Measurements from ENCODE around the gene RAB4A. TPM values are rescaled to one million over a fixed set of nuclear protein-coding genes. Genes with fewer than 3 reads are reported as not detected.

Gene RAB4A
- total and polyA plus RNA-seq, 10 of the 15 experiments (the other 5 are each of a cell fraction or from before 2014, with no cell fraction given) = 4.0 to 35.8 (median 17.7) TPM

DNA sequence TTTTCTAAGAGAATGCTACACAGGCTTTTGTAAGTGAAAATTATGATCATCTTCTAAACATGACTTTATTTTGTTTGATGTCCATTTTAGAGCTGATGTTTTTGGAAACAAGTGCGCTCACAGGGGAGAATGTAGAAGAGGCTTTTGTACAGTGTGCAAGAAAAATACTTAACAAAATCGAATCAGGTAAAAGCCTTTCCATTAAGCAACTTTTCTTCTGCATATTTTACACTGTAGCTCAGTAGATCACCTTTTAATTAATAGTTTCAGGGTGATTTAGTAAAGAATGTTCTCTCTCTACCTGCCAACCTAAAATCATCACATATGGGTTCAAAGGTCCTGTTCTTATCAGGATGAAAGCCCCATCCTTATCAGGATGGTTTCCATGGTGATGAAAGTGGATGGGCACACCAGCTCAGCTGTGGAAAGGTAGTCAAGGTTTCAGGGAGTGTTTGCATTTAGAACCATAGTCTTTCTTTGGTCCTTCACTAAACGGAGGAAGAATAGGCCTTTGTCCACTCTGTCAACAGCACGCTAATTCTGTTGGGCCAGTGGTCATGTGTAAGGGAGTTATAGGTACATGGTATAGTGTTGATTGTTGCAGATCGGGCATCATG lies 28.1 kb downstream of the RAB4A start:
- H3K27me3 ChIP-seq (replicated peaks in 1 of 2; ENCODE audit: control insufficient read depth in 2 of 2, insufficient read depth in 2 of 2, low read length in 1 of 2) = no peaks in the 10 kb centered on the region
- ATAC-seq (no peak), FAIRE-seq (no peak), DNase-seq (ENCODE audit: low read depth, low spot score) (no peak)
- peaks cover 0 to 5% of the 10 kb centered on the region in 2 experiments; a peak in 1 of 4 replicates for H3K36me3 ChIP-seq (ENCODE audit: control insufficient read depth in 2 of 2, insufficient read depth in 2 of 2, low read length in 1 of 2)
- H3K9ac ChIP-seq (ENCODE audit: control insufficient read depth, insufficient read depth, low read length) = no peak overlapping the region
- POLR2A ChIA-PET = no interaction called here
- no peak overlapping the region for H3K4me3 ChIP-seq
- H2AFZ ChIP-seq (ENCODE audit: control insufficient read depth, low read depth, low read length) = no peak overlapping the region
- SMC1A ChIA-PET (ENCODE audit: uncharacterized antibody, unreplicated experiment) = interaction anchor here (1.1 kb wide), 1 partner anchor 15 kb away, joined by 3 read pairs; no protein-coding TSS in a partner anchor
- CTCF ChIA-PET = interaction anchor here (0.6 to 1.0 kb wide), 3 partner anchors 30 to 306 kb away, joined by 3 read pairs; no protein-coding TSS in a partner anchor
- RAD21 ChIA-PET (ENCODE audit: unreplicated experiment) = interaction anchor here (1.4 kb wide), 1 partner anchor 183 kb away, joined by 3 read pairs; no protein-coding TSS in a partner anchor
- intact Hi-C loops (cut with micrococcal nuclease; ENCODE audit: unreplicated experiment) = no loop called here
- in situ Hi-C loops (cut with MboI) = no loop called here
- no peaks in the 10 kb centered on the region for H3K79me2 ChIP-seq (ENCODE audit: control insufficient read depth, insufficient read depth, low read length)
- TF ChIP-seq HDAC2 (IDR thresholded peaks at IDR 0.05) (no peak), SRF (IDR thresholded peaks at IDR 0.05; ENCODE audit: low read depth in 2 of 2, low read length in 2 of 2) (no peak), JUNB (IDR thresholded peaks at IDR 0.05) (no peak), MEF2B (IDR thresholded peaks at IDR 0.05; ENCODE audit: partially characterized antibody, poor library complexity, severe bottlenecking) (no peak), BMI1 (IDR thresholded peaks at IDR 0.05; ENCODE audit: borderline replicate concordance) (no peak), SMARCA5 (IDR thresholded peaks at IDR 0.05) (no peak), CHD4 (IDR thresholded peaks at IDR 0.05) (no peak), POU2F2 (IDR thresholded peaks at IDR 0.05; ENCODE audit: borderline replicate concordance, low read depth, low read length) (no peak), NFXL1 (IDR thresholded peaks at IDR 0.05; ENCODE audit: borderline replicate concordance) (no peak)
- TF ChIP-seq, protein P1, sequence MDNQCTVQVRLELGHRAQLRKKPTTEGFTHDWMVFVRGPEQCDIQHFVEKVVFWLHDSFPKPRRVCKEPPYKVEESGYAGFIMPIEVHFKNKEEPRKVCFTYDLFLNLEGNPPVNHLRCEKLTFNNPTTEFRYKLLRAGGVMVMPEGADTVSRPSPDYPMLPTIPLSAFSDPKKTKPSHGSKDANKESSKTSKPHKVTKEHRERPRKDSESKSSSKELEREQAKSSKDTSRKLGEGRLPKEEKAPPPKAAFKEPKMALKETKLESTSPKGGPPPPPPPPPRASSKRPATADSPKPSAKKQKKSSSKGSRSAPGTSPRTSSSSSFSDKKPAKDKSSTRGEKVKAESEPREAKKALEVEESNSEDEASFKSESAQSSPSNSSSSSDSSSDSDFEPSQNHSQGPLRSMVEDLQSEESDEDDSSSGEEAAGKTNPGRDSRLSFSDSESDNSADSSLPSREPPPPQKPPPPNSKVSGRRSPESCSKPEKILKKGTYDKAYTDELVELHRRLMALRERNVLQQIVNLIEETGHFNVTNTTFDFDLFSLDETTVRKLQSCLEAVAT (IDR thresholded peaks at IDR 0.05) = no peak
- TF ChIP-seq, protein P2, sequence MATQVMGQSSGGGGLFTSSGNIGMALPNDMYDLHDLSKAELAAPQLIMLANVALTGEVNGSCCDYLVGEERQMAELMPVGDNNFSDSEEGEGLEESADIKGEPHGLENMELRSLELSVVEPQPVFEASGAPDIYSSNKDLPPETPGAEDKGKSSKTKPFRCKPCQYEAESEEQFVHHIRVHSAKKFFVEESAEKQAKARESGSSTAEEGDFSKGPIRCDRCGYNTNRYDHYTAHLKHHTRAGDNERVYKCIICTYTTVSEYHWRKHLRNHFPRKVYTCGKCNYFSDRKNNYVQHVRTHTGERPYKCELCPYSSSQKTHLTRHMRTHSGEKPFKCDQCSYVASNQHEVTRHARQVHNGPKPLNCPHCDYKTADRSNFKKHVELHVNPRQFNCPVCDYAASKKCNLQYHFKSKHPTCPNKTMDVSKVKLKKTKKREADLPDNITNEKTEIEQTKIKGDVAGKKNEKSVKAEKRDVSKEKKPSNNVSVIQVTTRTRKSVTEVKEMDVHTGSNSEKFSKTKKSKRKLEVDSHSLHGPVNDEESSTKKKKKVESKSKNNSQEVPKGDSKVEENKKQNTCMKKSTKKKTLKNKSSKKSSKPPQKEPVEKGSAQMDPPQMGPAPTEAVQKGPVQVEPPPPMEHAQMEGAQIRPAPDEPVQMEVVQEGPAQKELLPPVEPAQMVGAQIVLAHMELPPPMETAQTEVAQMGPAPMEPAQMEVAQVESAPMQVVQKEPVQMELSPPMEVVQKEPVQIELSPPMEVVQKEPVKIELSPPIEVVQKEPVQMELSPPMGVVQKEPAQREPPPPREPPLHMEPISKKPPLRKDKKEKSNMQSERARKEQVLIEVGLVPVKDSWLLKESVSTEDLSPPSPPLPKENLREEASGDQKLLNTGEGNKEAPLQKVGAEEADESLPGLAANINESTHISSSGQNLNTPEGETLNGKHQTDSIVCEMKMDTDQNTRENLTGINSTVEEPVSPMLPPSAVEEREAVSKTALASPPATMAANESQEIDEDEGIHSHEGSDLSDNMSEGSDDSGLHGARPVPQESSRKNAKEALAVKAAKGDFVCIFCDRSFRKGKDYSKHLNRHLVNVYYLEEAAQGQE (IDR thresholded peaks at IDR 0.05; ENCODE audit: low read depth, low read length) = no peak
- TF ChIP-seq, protein P3, sequence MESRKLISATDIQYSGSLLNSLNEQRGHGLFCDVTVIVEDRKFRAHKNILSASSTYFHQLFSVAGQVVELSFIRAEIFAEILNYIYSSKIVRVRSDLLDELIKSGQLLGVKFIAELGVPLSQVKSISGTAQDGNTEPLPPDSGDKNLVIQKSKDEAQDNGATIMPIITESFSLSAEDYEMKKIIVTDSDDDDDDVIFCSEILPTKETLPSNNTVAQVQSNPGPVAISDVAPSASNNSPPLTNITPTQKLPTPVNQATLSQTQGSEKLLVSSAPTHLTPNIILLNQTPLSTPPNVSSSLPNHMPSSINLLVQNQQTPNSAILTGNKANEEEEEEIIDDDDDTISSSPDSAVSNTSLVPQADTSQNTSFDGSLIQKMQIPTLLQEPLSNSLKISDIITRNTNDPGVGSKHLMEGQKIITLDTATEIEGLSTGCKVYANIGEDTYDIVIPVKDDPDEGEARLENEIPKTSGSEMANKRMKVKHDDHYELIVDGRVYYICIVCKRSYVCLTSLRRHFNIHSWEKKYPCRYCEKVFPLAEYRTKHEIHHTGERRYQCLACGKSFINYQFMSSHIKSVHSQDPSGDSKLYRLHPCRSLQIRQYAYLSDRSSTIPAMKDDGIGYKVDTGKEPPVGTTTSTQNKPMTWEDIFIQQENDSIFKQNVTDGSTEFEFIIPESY (IDR thresholded peaks at IDR 0.05) = no peak
- BruUV-seq (replicated peaks) = no TSS peak
- WGBS (ENCODE audit: insufficient coverage, insufficient replicate concordance, low lambda C conversion rate, missing lambda C conversion rate) = 94% methylated on average over 5 of the region's 5 CpGs
- H3K4me2 ChIP-seq (ENCODE audit: control insufficient read depth, insufficient read depth) = no peak overlapping the region
- no peaks in the 10 kb centered on the region for H4K20me1 ChIP-seq (ENCODE audit: control insufficient read depth, insufficient read depth)
- no peaks in the 10 kb centered on the region for H3K9me3 ChIP-seq (replicated peaks; ENCODE audit: control insufficient read depth, insufficient read depth, low read length)
- no peaks in the 10 kb centered on the region for H3K4me1 ChIP-seq (ENCODE audit: control insufficient read depth, insufficient read depth, low read length)
- H3K27ac ChIP-seq (ENCODE audit: control insufficient read depth, insufficient read depth) = no peak overlapping the region
